A549 treated with RU486 at 1 μM for 4 hours (cell line): ENCODE results near the gene GRAMD1A. TPM values are rescaled to one million over a fixed set of nuclear protein-coding genes. Genes with fewer than 3 reads are reported as not detected.

Source experiments
- total RNA-seq: library from RNA; stranded (reverse); fragments of 200-300 nt; extraction: Qiagen RNA extraction; gene quantifications from 5 replicates; pipeline ENCODE4 v1.2.3, GENCODE V29; 2022; ENCODE audit warnings: low read depth

GRAMD1A gene
- total RNA-seq = 110 to 142 TPM (median 131 TPM) in 5 replicates

GRCh38 chr19:34999498-35000337 lies at the start of gene GRAMD1A:
Gene GRAMD1A, plus strand, starts transcription at chr19:35000323. Its CDS starts 156 bp downstream, at chr19:35000479.

GRCh38 chr19:34963573-34964406 lies 36.3 kb upstream of the GRAMD1A start, which contains the start of gene ZNF792:
Gene ZNF792, minus strand, starts transcription at chr19:34964229. Its CDS starts 567 bp downstream, at chr19:34963662.

GRCh38 chr19:35030257-35031071 lies 30.3 kb downstream of the GRAMD1A start, which contains the start of gene SCN1B:
Gene SCN1B, plus strand, starts transcription at chr19:35030470. Its CDS starts 351 bp downstream, at chr19:35030821.

GRCh38 chr19:35041548-35042055 lies 41.5 kb downstream of the GRAMD1A start, which contains the start of gene HPN:
Gene HPN, plus strand, starts transcription at chr19:35041721. Its CDS starts 786 bp downstream, at chr19:35042507.

Other genes with a start within 250 kb of the GRAMD1A start
- gene ZNF599, start 227.1 kb upstream of the GRAMD1A start, total RNA-seq = 1.7 to 3.3 TPM (median 2.7 TPM) in 5 replicates
- gene ZNF30, start 73.4 kb upstream of the GRAMD1A start, total RNA-seq = 4.4 to 6.1 TPM (median 5.5 TPM) in 5 replicates
- gene ZNF792, start 36.1 kb upstream of the GRAMD1A start, total RNA-seq = 1.8 to 1.9 TPM (median 1.9 TPM) in 5 replicates
- gene SCN1B, start 30.1 kb downstream of the GRAMD1A start, total RNA-seq = 9.6 to 19.7 TPM (median 15.9 TPM) in 5 replicates
- 0.10 to 0.34 TPM (median 0.24 TPM) in 5 replicates for gene HPN, start 41.4 kb downstream of the GRAMD1A start, total RNA-seq
- 0.21 to 0.57 TPM (median 0.28 TPM) in 3 of 5 replicates, not detected in the others for gene FXYD3, start 115.5 kb downstream of the GRAMD1A start, total RNA-seq
- 0.06 to 0.21 TPM (median 0.16 TPM) in 5 replicates for gene LGI4, start 134.7 kb downstream of the GRAMD1A start, total RNA-seq
- gene FXYD1, start 138.5 kb downstream of the GRAMD1A start, total RNA-seq = 0.37 TPM in 1 of 5 replicates, not detected in the others
- 0.22 to 0.33 TPM (median 0.30 TPM) in 4 of 5 replicates, not detected in the other for gene FXYD7, start 142.9 kb downstream of the GRAMD1A start, total RNA-seq
- gene FXYD5, start 154.4 kb downstream of the GRAMD1A start, total RNA-seq = 190 to 236 TPM (median 225 TPM) in 5 replicates
- gene FAM187B, start 228.4 kb downstream of the GRAMD1A start, total RNA-seq = not detected in 5 replicates
- gene LSR, start 248.7 kb downstream of the GRAMD1A start, total RNA-seq = 6.4 to 11.6 TPM (median 10.4 TPM) in 5 replicates